Rectal smooth muscle tissue (tissue), 1 donor: ENCODE results near the gene ANKRD30B.
"Not testable (repeated sequence)": the region's sequence is repeated elsewhere in the genome, so short reads cannot be mapped to it uniquely, and the experiment has no call there.

ENCODE experiments used
- H3K27ac ChIP-seq: one replicate; pipeline ENCODE4 v1.7.0; 2013; ENCODE audit warnings: low read depth, low read length, inconsistent platforms
- H3K27me3 ChIP-seq: one replicate; pipeline ENCODE4 v1.7.0; 2013; ENCODE audit warnings: low read length; ENCODE audit not compliant: control insufficient read depth, insufficient read depth
- H3K36me3 ChIP-seq: one replicate; pipeline ENCODE4 v1.7.0; 2013; ENCODE audit warnings: low read length; ENCODE audit not compliant: control insufficient read depth, insufficient read depth
- H3K4me1 ChIP-seq: one replicate; pipeline ENCODE4 v1.7.0; 2013; ENCODE audit warnings: low read length; ENCODE audit not compliant: control insufficient read depth, insufficient read depth
- H3K4me3 ChIP-seq: one replicate; pipeline ENCODE4 v1.7.0; 2013; ENCODE audit warnings: low read length
- H3K9ac ChIP-seq: one replicate; pipeline ENCODE4 v1.7.0; 2013; ENCODE audit warnings: low read length

The ANKRD30B gene

GRCh38 chr18:14776801-14777200 lies 28.8 kb downstream of the ANKRD30B start:
- no peaks in the 10 kb centered on the region for H3K4me1 ChIP-seq
- no peaks in the 10 kb centered on the region for H3K27me3 ChIP-seq
- H3K9ac ChIP-seq: no peak overlapping the region
- H3K36me3 ChIP-seq: no peaks in the 10 kb centered on the region
- H3K27ac ChIP-seq: no peak overlapping the region
- no peak overlapping the region for H3K4me3 ChIP-seq

- no peak overlapping the region for H3K27ac ChIP-seq
- no peaks in the 10 kb centered on the region for H3K36me3 ChIP-seq
- no peaks in the 10 kb centered on the region for H3K27me3 ChIP-seq
- H3K4me1 ChIP-seq: no peaks in the 10 kb centered on the region
- H3K9ac ChIP-seq: no peak overlapping the region
- no peak overlapping the region for H3K4me3 ChIP-seq
These were observed 33.7 kb downstream of the ANKRD30B start for GRCh38 chr18:14781671-14782070.

GRCh38 chr18:14784133-14784532 lies 36.2 kb downstream of the ANKRD30B start:
- no peak overlapping the region for H3K4me3 ChIP-seq
- no peaks in the 10 kb centered on the region for H3K27me3 ChIP-seq
- H3K27ac ChIP-seq: no peak overlapping the region
- H3K4me1 ChIP-seq: no peaks in the 10 kb centered on the region
- no peaks in the 10 kb centered on the region for H3K36me3 ChIP-seq
- H3K9ac ChIP-seq: no peak overlapping the region

- H3K27ac ChIP-seq, H3K4me3 ChIP-seq, H3K4me1 ChIP-seq, H3K27me3 ChIP-seq, H3K9ac ChIP-seq, H3K36me3 ChIP-seq: not testable (repeated sequence)
These were observed 48.9 kb downstream of the ANKRD30B start for GRCh38 chr18:14796876-14797275.

- H3K4me1 ChIP-seq, H3K4me3 ChIP-seq, H3K27me3 ChIP-seq, H3K27ac ChIP-seq, H3K36me3 ChIP-seq, H3K9ac ChIP-seq: not testable (repeated sequence)
These were observed 50.2 kb downstream of the ANKRD30B start for GRCh38 chr18:14797969-14798764.

- H3K9ac ChIP-seq, H3K27me3 ChIP-seq, H3K36me3 ChIP-seq, H3K27ac ChIP-seq, H3K4me1 ChIP-seq, H3K4me3 ChIP-seq: not testable (repeated sequence)
These were observed 63.1 kb downstream of the ANKRD30B start for GRCh38 chr18:14811081-14811480.

- not testable (repeated sequence) for H3K4me1 ChIP-seq, H3K27me3 ChIP-seq
These were observed 79.1 kb downstream of the ANKRD30B start for GRCh38 chr18:14826972-14827632.

GRCh38 chr18:14841607-14842006 lies 93.6 kb downstream of the ANKRD30B start:
- not testable (repeated sequence) for H3K4me3 ChIP-seq, H3K27ac ChIP-seq, H3K4me1 ChIP-seq, H3K27me3 ChIP-seq, H3K36me3 ChIP-seq, H3K9ac ChIP-seq

More at GRCh38 chr18:14826972-14827632, 79.1 kb downstream of the ANKRD30B start:
- not testable (repeated sequence) for H3K36me3 ChIP-seq, H3K9ac ChIP-seq, H3K4me3 ChIP-seq, H3K27ac ChIP-seq

- not testable (repeated sequence) for H3K4me3 ChIP-seq, H3K4me1 ChIP-seq, H3K9ac ChIP-seq, H3K36me3 ChIP-seq, H3K27ac ChIP-seq, H3K27me3 ChIP-seq
These were observed 103.6 kb downstream of the ANKRD30B start for GRCh38 chr18:14851533-14851932.

- H3K27me3 ChIP-seq, H3K4me3 ChIP-seq, H3K9ac ChIP-seq, H3K4me1 ChIP-seq, H3K27ac ChIP-seq, H3K36me3 ChIP-seq: not testable (repeated sequence)
These were observed 107.7 kb downstream of the ANKRD30B start for GRCh38 chr18:14855634-14856033.

GRCh38 chr18:14856256-14856655 lies 108.3 kb downstream of the ANKRD30B start:
- not testable (repeated sequence) for H3K27me3 ChIP-seq, H3K36me3 ChIP-seq, H3K4me3 ChIP-seq, H3K27ac ChIP-seq, H3K4me1 ChIP-seq, H3K9ac ChIP-seq

- H3K4me3 ChIP-seq, H3K9ac ChIP-seq, H3K27ac ChIP-seq, H3K36me3 ChIP-seq, H3K27me3 ChIP-seq, H3K4me1 ChIP-seq: not testable (repeated sequence)
These were observed 110.5 kb downstream of the ANKRD30B start for GRCh38 chr18:14858514-14858913.

GRCh38 chr18:14859995-14860394 lies 112.0 kb downstream of the ANKRD30B start:
- H3K9ac ChIP-seq: not testable (repeated sequence)

More at GRCh38 chr18:14859995-14860394, 112.0 kb downstream of the ANKRD30B start:
- not testable (repeated sequence) for H3K27me3 ChIP-seq, H3K27ac ChIP-seq, H3K4me3 ChIP-seq, H3K4me1 ChIP-seq, H3K36me3 ChIP-seq
